Astrocyte (in vitro differentiated cells and primary cell): ENCODE data around the gene SLC38A3. TPM values are rescaled to one million over a fixed set of nuclear protein-coding genes. Genes with fewer than 3 reads are reported as not detected.

Experiments
- DNase-seq: peaks from one replicate; pipeline ENCODE4 v3.0.0-alpha.2; 2010; ENCODE audit warnings: low read depth
- FAIRE-seq: peaks from 2 replicates; lab custom pipeline; 2011; peaks lifted over from hg19 to GRCh38; lab: Jason Lieb, UNC
- H2AFZ ChIP-seq: 2 replicates; pipeline ENCODE4 v1.6.0; 2012; ENCODE audit warnings: low read depth, low read length, inconsistent platforms
- H3K27ac ChIP-seq: 2 replicates; pipeline ENCODE4 v1.5.1; 2011; ENCODE audit warnings: low read depth, low read length, inconsistent platforms
- H3K27me3 ChIP-seq: 2 replicates; pipeline ENCODE4 v1.6.0; 2011; ENCODE audit warnings: low read length, inconsistent platforms; ENCODE audit not compliant: insufficient read depth
- H3K36me3 ChIP-seq: 2 replicates; pipeline ENCODE4 v1.5.1; 2011; ENCODE audit warnings: low read length, inconsistent platforms; ENCODE audit not compliant: insufficient read depth
- H3K4me1 ChIP-seq: 2 replicates; pipeline ENCODE4 v1.5.1; 2011; ENCODE audit warnings: low read length, inconsistent platforms; ENCODE audit not compliant: insufficient read depth
- H3K4me2 ChIP-seq: 2 replicates; pipeline ENCODE4 v1.6.0; 2012; ENCODE audit warnings: low read length, inconsistent platforms
- H3K4me3 ChIP-seq: 2 replicates; pipeline ENCODE4 v1.5.1; 2011; ENCODE audit warnings: low read depth, mild to moderate bottlenecking, low read length, inconsistent platforms; ENCODE audit not compliant: insufficient read depth
- H3K79me2 ChIP-seq: 2 replicates; pipeline ENCODE4 v1.6.0; 2012; ENCODE audit warnings: mild to moderate bottlenecking, low read length, inconsistent platforms; ENCODE audit not compliant: insufficient read depth
- H3K9ac ChIP-seq: 2 replicates; pipeline ENCODE4 v1.6.0; 2012; ENCODE audit warnings: mild to moderate bottlenecking, low read length, inconsistent platforms
- H3K9me3 ChIP-seq: 2 replicates; pipeline ENCODE4 v1.5.1; 2012; ENCODE audit warnings: low read depth, mild to moderate bottlenecking, low read length, inconsistent platforms; ENCODE audit not compliant: insufficient read depth
- H4K20me1 ChIP-seq: 2 replicates; pipeline ENCODE4 v1.6.0; 2012; ENCODE audit warnings: low read length, inconsistent platforms; ENCODE audit not compliant: insufficient read depth
- H3K27ac Mint-ChIP-seq: one replicate; pipeline ENCODE4 v1.8.0; 2021; ENCODE audit warnings: mild to moderate bottlenecking, mixed read lengths; ENCODE audit not compliant: unreplicated experiment
- H3K27me3 Mint-ChIP-seq: one replicate; pipeline ENCODE4 v1.8.0; 2021; ENCODE audit warnings: low read depth, mixed read lengths; ENCODE audit not compliant: unreplicated experiment
- H3K36me3 Mint-ChIP-seq: one replicate; pipeline ENCODE4 v1.8.0; 2021; ENCODE audit warnings: low read depth, mixed read lengths; ENCODE audit not compliant: unreplicated experiment
- H3K4me1 Mint-ChIP-seq: one replicate; pipeline ENCODE4 v1.8.0; 2021; ENCODE audit warnings: low read depth, mixed read lengths; ENCODE audit not compliant: unreplicated experiment
- H3K4me3 Mint-ChIP-seq: one replicate; pipeline ENCODE4 v1.8.0; 2021; ENCODE audit warnings: mild to moderate bottlenecking, moderate library complexity, mixed read lengths; ENCODE audit not compliant: unreplicated experiment
- H3K9me3 Mint-ChIP-seq: one replicate; pipeline ENCODE4 v1.8.0; 2021; ENCODE audit warnings: mild to moderate bottlenecking, mixed read lengths; ENCODE audit not compliant: unreplicated experiment
- EZH2 ChIP-seq: IDR thresholded peaks from 2 replicates; pipeline ENCODE4 v1.6.1; 2012; ENCODE audit warnings: mild to moderate bottlenecking, low read length, inconsistent platforms; ENCODE audit not compliant: insufficient read depth
- total RNA-seq: library from RNA; stranded (reverse); gene quantifications from 2 replicates; pipeline ENCODE4 v1.2.1, GENCODE V29; 2021
- TF ChIP-seq, protein P1 (sequence below): IDR thresholded peaks from 2 replicates; pipeline ENCODE4 v1.5.1; 2011; ENCODE audit warnings: low read depth, mild to moderate bottlenecking, inconsistent platforms, low read length, moderate library complexity; ENCODE audit not compliant: insufficient read depth

Gene SLC38A3
- total RNA-seq, 1 donor from 2014 or later: 0.68 TPM

DNA sequence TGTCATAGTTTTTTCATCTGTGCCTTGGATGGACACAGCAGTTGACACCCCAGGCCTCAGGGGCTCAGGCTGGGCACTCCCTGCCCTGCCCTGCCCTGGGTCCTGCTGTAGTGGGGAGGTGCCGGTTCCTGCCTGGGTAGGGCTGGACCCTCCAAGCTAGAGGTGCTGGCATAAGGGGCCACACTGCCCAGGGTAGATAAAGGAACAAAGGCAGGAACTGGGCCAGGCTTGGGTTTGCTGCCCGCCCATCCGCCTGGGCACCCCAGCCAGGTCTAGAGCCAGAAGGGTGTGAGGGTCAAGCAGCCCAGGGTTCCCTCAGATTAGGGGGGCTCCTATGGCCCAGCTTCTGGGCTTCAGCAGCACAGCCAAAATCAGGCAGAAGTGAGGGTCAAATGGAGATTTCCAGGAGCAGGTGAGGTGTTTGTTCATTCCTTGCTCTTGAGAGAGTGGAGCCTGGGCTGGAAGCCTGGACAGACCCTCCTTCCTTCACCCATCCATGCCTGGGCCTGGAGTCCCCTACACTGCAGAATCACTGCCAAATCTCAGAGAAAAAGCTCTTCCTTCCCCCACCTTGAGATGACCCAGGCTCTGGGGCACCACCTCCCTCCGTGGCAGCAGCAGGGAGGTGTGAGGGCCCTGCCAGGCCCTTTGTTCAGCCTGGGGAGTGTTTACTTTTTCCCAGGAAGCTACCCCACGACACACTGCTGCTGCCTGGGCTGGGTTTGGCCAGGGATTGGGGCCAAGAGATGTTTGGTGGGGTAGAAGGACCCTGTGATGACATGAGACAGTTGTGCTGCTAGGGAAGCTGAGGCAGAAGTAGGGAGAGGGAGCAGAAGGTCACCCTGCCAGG is 42.8 kb upstream of the SLC38A3 start:
- H2AFZ ChIP-seq: no peak overlapping the region
- peaks cover 32% of the 10 kb centered on the region for H3K27me3 Mint-ChIP-seq
- no peaks in the 10 kb centered on the region for H3K36me3 ChIP-seq
- H3K4me1 Mint-ChIP-seq: peaks cover 13% of the 10 kb centered on the region
- TF ChIP-seq EZH2: no peak
- TF ChIP-seq, protein P1, sequence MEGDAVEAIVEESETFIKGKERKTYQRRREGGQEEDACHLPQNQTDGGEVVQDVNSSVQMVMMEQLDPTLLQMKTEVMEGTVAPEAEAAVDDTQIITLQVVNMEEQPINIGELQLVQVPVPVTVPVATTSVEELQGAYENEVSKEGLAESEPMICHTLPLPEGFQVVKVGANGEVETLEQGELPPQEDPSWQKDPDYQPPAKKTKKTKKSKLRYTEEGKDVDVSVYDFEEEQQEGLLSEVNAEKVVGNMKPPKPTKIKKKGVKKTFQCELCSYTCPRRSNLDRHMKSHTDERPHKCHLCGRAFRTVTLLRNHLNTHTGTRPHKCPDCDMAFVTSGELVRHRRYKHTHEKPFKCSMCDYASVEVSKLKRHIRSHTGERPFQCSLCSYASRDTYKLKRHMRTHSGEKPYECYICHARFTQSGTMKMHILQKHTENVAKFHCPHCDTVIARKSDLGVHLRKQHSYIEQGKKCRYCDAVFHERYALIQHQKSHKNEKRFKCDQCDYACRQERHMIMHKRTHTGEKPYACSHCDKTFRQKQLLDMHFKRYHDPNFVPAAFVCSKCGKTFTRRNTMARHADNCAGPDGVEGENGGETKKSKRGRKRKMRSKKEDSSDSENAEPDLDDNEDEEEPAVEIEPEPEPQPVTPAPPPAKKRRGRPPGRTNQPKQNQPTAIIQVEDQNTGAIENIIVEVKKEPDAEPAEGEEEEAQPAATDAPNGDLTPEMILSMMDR: no peak
- no peaks in the 10 kb centered on the region for H3K9me3 ChIP-seq
- H3K4me3 ChIP-seq: no peak overlapping the region
- H3K4me1 ChIP-seq: peaks cover 50% of the 10 kb centered on the region
- no peaks in the 10 kb centered on the region for H3K27me3 ChIP-seq
- no peaks in the 10 kb centered on the region for H3K9me3 Mint-ChIP-seq
- FAIRE-seq (no peak), DNase-seq (no peak)
- no peak overlapping the region for H3K27ac Mint-ChIP-seq
- H3K79me2 ChIP-seq: no peaks in the 10 kb centered on the region
- H3K9ac ChIP-seq: no peak overlapping the region
- no peak overlapping the region for H3K4me2 ChIP-seq
- no peak overlapping the region for H3K27ac ChIP-seq
- no peak overlapping the region for H3K4me3 Mint-ChIP-seq
- peaks cover 4% of the 10 kb centered on the region for H4K20me1 ChIP-seq
- no peaks in the 10 kb centered on the region for H3K36me3 Mint-ChIP-seq

DNA sequence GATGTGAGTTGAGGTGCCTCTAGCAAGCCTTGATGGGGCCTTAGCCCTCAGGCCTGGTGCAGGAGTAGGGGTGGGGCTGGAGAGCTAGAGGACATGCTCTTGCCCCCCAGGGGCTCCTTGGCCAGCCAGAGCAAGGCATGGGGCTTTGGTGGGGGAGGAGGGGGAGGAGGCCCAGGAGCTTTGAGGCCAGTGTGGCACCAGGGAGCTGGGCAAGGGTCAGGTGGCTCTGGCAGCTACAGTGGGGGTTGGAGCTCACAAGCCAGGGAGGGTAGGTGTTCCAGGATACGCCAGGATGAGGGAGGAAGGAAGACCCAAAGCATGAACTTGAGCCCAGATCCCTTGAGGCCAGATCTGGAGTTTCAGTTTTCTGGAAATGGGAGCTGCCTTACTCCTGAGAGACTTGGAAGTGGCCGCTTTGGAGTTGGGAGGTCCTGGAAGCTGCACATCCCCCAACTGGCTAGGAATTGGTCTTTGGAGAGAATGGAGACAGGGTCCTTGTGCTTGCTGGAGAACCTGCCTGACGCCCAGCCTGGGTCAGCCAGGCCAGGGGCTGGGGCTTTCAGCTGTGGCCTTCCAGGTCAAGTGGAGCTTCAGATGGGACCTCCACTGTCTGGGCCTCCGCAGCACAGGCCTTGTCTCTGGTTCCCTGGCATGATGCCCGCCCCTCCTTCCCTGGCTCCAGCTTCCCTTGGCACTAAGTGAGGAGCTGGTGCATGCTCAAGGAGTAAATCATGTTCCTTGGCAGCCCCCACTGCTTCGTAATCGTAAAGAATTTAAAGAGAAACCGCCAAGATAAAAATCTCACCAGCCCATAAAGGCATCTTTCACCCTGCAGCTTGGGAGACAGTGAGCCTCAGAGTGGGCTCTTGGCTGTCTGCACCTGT is 41.3 kb upstream of the SLC38A3 start:
- peaks cover 8% of the 10 kb centered on the region for H3K4me1 Mint-ChIP-seq
- Histone ChIP-seq H3K27ac (no peak overlapping the region), H3K9ac (no peak overlapping the region), H2AFZ (no peak overlapping the region), H3K36me3 (no peaks in the 10 kb centered on the region), H3K9me3 (no peaks in the 10 kb centered on the region), H3K4me3 (no peak overlapping the region), H3K79me2 (no peaks in the 10 kb centered on the region), H3K4me1 (peaks cover 56% of the 10 kb centered on the region), H3K27me3 (no peaks in the 10 kb centered on the region), H3K4me2 (peak overlapping the region; percentile 70), H4K20me1 (peaks cover 4% of the 10 kb centered on the region)
- FAIRE-seq (peak; percentile 55), DNase-seq (peak; percentile 92)
- H3K9me3 Mint-ChIP-seq: no peaks in the 10 kb centered on the region
- TF ChIP-seq, protein P1: no peak
- TF ChIP-seq EZH2: no peak
- peaks cover 2% of the 10 kb centered on the region for H3K36me3 Mint-ChIP-seq
- H3K27ac Mint-ChIP-seq: no peak overlapping the region
- H3K4me3 Mint-ChIP-seq: no peak overlapping the region
- H3K27me3 Mint-ChIP-seq: peaks cover 35% of the 10 kb centered on the region
